ENCODE results near the gene B4GALT3. TPM values are rescaled to one million over a fixed set of nuclear protein-coding genes. Genes with fewer than 3 reads are reported as not detected.

Gene B4GALT3
- total and polyA plus RNA-seq, 11 donors = 13.4 to 40.8 (median 22.4) TPM

- H3K4me1 ChIP-seq = peaks cover 6 to 90% (median 78%) of the 10 kb centered on the region in 12 donors
- peaks cover 0 to 32% (median 21%) of the 10 kb centered on the region in 9 donors for H3K36me3 ChIP-seq
- peak overlapping the region in 7 of 12 donors; percentile 66 to 92 (median 80) for H3K4me3 ChIP-seq
- WGBS, 4 donors = 38 to 56% (median 45%) methylated on average over 5 of the region's 5 CpGs
- no peak for TF ChIP-seq CTCF (IDR thresholded peaks at IDR 0.05)
- no peak for TF ChIP-seq POLR2A (IDR thresholded peaks at IDR 0.05)
- DNase-seq = no peak
- intact Hi-C loops (cut with DNase I) = loop anchor here in 1 of 10 donors (5.0 kb wide), 1 partner anchor 182 kb away; no protein-coding TSS in a partner anchor
- no peaks in the 10 kb centered on the region for H3K9me3 ChIP-seq
- H3K27ac ChIP-seq = peak overlapping the region; percentile 93 to 99 (median 97)
- no peaks in the 10 kb centered on the region for H3K27me3 ChIP-seq
- peak in 1 of 4 donors; percentile 0 for ATAC-seq
These were observed 23.2 kb upstream of the B4GALT3 start for GRCh38 chr1:161200421-161200991.

- 43 to 48% (median 47%) methylated on average over 5 of the region's 5 CpGs for WGBS, 4 donors
- Histone ChIP-seq H3K36me3 (peaks cover 0 to 32% (median 12%) of the 10 kb centered on the region in 9 donors), H3K9me3 (no peaks in the 10 kb centered on the region), H3K4me1 (peaks cover 6 to 90% (median 71%) of the 10 kb centered on the region in 12 donors), H3K4me3 (peak overlapping the region in 2 of 12 donors; percentile 4 to 60), H3K27ac (peak overlapping the region; percentile 93 to 99 (median 97)), H3K27me3 (no peaks in the 10 kb centered on the region)
- TF ChIP-seq POLR2A (IDR thresholded peaks at IDR 0.05) (no peak), CTCF (IDR thresholded peaks at IDR 0.05) (no peak)
- peak in 1 of 5 donors; percentile 64 for DNase-seq
- intact Hi-C loops (cut with DNase I) = loop anchor here in 2 of 10 donors (5.0 to 10.0 kb wide), 2 partner anchors 183 to 185 kb away; no protein-coding TSS in a partner anchor
- no peak for ATAC-seq
These were observed 22.3 kb upstream of the B4GALT3 start for GRCh38 chr1:161199506-161200139.

GRCh38 chr1:161198897-161199431, 21.7 kb upstream of the B4GALT3 start, which contains the start of gene ADAMTS4:
TSS of gene ADAMTS4 (minus strand) at chr1:161199054. CDS start at chr1:161198627, 427 bp downstream.
- TF ChIP-seq CTCF (IDR thresholded peaks at IDR 0.05) = no peak
- peak; percentile 8 to 83 for TF ChIP-seq POLR2A (IDR thresholded peaks at IDR 0.05)
- Histone ChIP-seq H3K36me3 (peaks cover 0 to 30% (median 6%) of the 10 kb centered on the region in 9 donors), H3K4me1 (peaks cover 6 to 90% (median 67%) of the 10 kb centered on the region in 12 donors), H3K9me3 (no peaks in the 10 kb centered on the region), H3K27ac (peak within 1 kb of the TSS; percentile 93 to 99 (median 97)), H3K27me3 (no peaks in the 10 kb centered on the region), H3K4me3 (peak within 1 kb of the TSS; percentile 13 to 62 (median 56))
- ATAC-seq (peak in 3 of 4 donors; percentile 24 to 45 (median 31)), DNase-seq (peak; percentile 74 to 87 (median 80))
- WGBS, 4 donors = 51 to 55% (median 52%) methylated on average over 11 of the region's 11 CpGs
- intact Hi-C loops (cut with DNase I) = loop anchor here in 1 of 10 donors (10.0 kb wide), 1 partner anchor 186 kb away; no protein-coding TSS in a partner anchor

All from heart left ventricle (tissue), 16 donors.